H1 (cell line): ENCODE data around the gene ARID2. TPM values are rescaled to one million over a fixed set of nuclear protein-coding genes. Genes with fewer than 3 reads are reported as not detected.

ENCODE experiments used
- CHD2 ChIP-seq: IDR thresholded peaks from 2 replicates; pipeline ENCODE4 v1.6.1; 2012; ENCODE audit warnings: low read length, improper control_type of control experiment
- JUND ChIP-seq: IDR thresholded peaks from 2 replicates; pipeline ENCODE4 v1.6.1; 2011; ENCODE audit warnings: mild to moderate bottlenecking, improper control_type of control experiment, low read length
- MAFK ChIP-seq: IDR thresholded peaks from 2 replicates; pipeline ENCODE4 v1.6.1; 2012; ENCODE audit warnings: low read depth, mild to moderate bottlenecking, improper control_type of control experiment, low read length
- SAP30 ChIP-seq: fragments of 300-600 bp; sonication (generic); IDR thresholded peaks from 2 replicates; pipeline ENCODE4 v1.7.1; 2012; ENCODE audit warnings: low read length, moderate library complexity, mild to moderate bottlenecking, inconsistent platforms; ENCODE audit not compliant: insufficient read depth, insufficient replicate concordance
- YY1 ChIP-seq: IDR thresholded peaks from 2 replicates; pipeline ENCODE4 v1.6.1; 2011; ENCODE audit warnings: low read depth, mild to moderate bottlenecking, low read length
- polyA plus RNA-seq, 7 experiments: library from polyadenylated mRNA; depleted of rRNA in 3 of 7; stranded (reverse) in 5 of 7; unstranded in 2 of 7; fragments of >200 nt in 5 of 7; fragments of 200-250 nt in 2 of 7; gene quantifications; 1 replicate in 5 of 7; 2 replicates in 1 of 7; 4 replicates in 1 of 7; pipeline versions ENCODE4 v1.2.1 to v1.2.3, GENCODE V29; 2011 to 2013; ENCODE audit warnings: missing spikeins in 2 of 7, mixed read lengths in 2 of 7
- total RNA-seq: library from RNA; stranded (reverse); fragmentation: NEBNext Ultra II Directional; extraction: Animal tissue kit (Norgen Biotek cat#: 25700); gene quantifications from 2 replicates; pipeline ENCODE4 v1.2.1, GENCODE V29; 2021

Gene ARID2
- total and polyA plus RNA-seq, 2 of the 8 experiments (the other 6 are each of a cell fraction or from before 2014, with no cell fraction given), result 32.0 to 45.2 TPM

DNA sequence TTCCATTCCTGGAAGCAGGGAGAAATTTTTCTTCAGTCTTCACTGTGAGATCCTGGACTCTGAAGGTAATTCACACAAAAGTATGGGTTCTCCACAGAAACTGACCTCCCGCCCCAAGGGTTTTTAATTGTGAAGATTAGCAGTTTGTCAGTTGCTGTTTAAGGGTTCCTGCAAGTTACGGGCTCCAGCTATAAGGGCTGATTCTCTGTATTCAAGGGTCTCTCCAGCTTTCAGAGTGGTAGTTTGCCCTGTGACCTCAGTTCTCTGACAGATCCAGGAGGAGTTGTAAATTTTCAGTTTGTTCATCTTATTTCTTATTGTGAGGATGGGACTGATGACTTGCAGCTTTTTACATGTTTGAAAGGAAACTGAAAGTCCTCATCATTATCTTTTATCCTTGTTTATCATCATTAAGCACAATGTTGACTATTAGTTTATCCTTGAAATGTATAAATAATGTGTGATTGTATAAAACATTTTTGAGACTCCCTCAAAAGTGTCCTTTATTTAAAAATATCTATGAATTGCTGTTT, 149.9 kb downstream of the ARID2 start (continued):
- TF ChIP-seq MAFK, result no peak
- TF ChIP-seq YY1, result no peak
- no peak for TF ChIP-seq SAP30
- no peak for TF ChIP-seq JUND
- TF ChIP-seq CHD2, result no peak
